Keratinocyte (primary cell): ENCODE measurements around the gene ZNF516. TPM values are rescaled to one million over a fixed set of nuclear protein-coding genes. Genes with fewer than 3 reads are reported as not detected.

Experiments
- DNase-seq: peaks from one replicate; pipeline ENCODE4 v3.0.0-alpha.2; 2011; ENCODE audit warnings: low read depth, missing footprints, low spot score
- FAIRE-seq: peaks from 2 replicates; lab custom pipeline; 2011; peaks lifted over from hg19 to GRCh38; lab: Jason Lieb, UNC
- H2AFZ ChIP-seq: 2 replicates; pipeline ENCODE4 v1.6.0; 2012; ENCODE audit warnings: low read length, control low read depth, inconsistent platforms; ENCODE audit not compliant: control insufficient read depth
- H3K27ac ChIP-seq: 2 replicates; pipeline ENCODE4 v1.5.1; 2011; ENCODE audit warnings: low read length; ENCODE audit not compliant: control insufficient read depth, insufficient read depth
- H3K27me3 ChIP-seq: 3 replicates; pipeline ENCODE4 v1.6.0; 2011; ENCODE audit warnings: low read length; ENCODE audit not compliant: control insufficient read depth, insufficient read depth; ENCODE audit errors: extremely low read depth
- H3K36me3 ChIP-seq, 2 experiments: 2 replicates in 1 of 2; 3 replicates in 1 of 2; pipeline ENCODE4 v1.5.1; 2011; ENCODE audit warnings: low read length in 2 of 2, mild to moderate bottlenecking in 1 of 2; ENCODE audit not compliant: control insufficient read depth in 2 of 2, insufficient read depth in 2 of 2; ENCODE audit errors: extremely low read depth in 1 of 2
- H3K4me1 ChIP-seq: 3 replicates; pipeline ENCODE4 v1.5.1; 2011; ENCODE audit warnings: low read length; ENCODE audit not compliant: control insufficient read depth, insufficient read depth; ENCODE audit errors: extremely low read depth
- H3K4me2 ChIP-seq: 3 replicates; pipeline ENCODE4 v1.6.0; 2011; ENCODE audit warnings: low read depth, low read length; ENCODE audit not compliant: control insufficient read depth, insufficient read depth; ENCODE audit errors: extremely low read depth
- H3K4me3 ChIP-seq, 3 experiments: fragments of 200-600 bp in 1 of 3; sonication (generic) in 1 of 3; 2 replicates in 2 of 3; 3 replicates in 1 of 3; pipeline ENCODE4 v1.5.1; 2011 to 2016; ENCODE audit warnings: low read length in 3 of 3, mild to moderate bottlenecking in 3 of 3, control low read depth in 2 of 3, inconsistent platforms in 1 of 3, low read depth in 1 of 3, mixed read lengths in 1 of 3, mixed run types in 1 of 3, moderate library complexity in 1 of 3; ENCODE audit not compliant: control insufficient read depth in 2 of 3, insufficient read depth in 2 of 3; ENCODE audit errors: extremely low read depth in 1 of 3
- H3K79me2 ChIP-seq: 2 replicates; pipeline ENCODE4 v1.6.0; 2012; ENCODE audit warnings: low read length; ENCODE audit not compliant: control insufficient read depth, insufficient read depth
- H3K9ac ChIP-seq: 3 replicates; pipeline ENCODE4 v1.6.0; 2011; ENCODE audit warnings: low read length; ENCODE audit not compliant: control insufficient read depth, insufficient read depth; ENCODE audit errors: extremely low read depth
- H3K9me1 ChIP-seq: 3 replicates; pipeline ENCODE4 v1.6.0; 2011; ENCODE audit warnings: low read length; ENCODE audit not compliant: control insufficient read depth, insufficient read depth; ENCODE audit errors: extremely low read depth
- H3K9me3 ChIP-seq: 2 replicates; pipeline ENCODE4 v1.5.1; 2012; ENCODE audit warnings: low read depth, low read length; ENCODE audit not compliant: control insufficient read depth
- H4K20me1 ChIP-seq: 3 replicates; pipeline ENCODE4 v1.6.0; 2011; ENCODE audit warnings: low read length; ENCODE audit not compliant: control insufficient read depth, insufficient read depth; ENCODE audit errors: extremely low read depth
- CTCF ChIP-seq, 3 experiments: IDR thresholded peaks in 1 of 3; conservative IDR thresholded peaks in 1 of 3; optimal IDR thresholded peaks in 1 of 3; 2 replicates in 2 of 3; 3 replicates in 1 of 3; pipeline versions ENCODE3 to v1.5.1; 2011; ENCODE audit warnings: low read length in 3 of 3, mild to moderate bottlenecking in 3 of 3, moderate library complexity in 2 of 3, control low read depth in 1 of 3, inconsistent platforms in 1 of 3; ENCODE audit not compliant: insufficient read depth in 2 of 3; ENCODE audit errors: extremely low read depth in 1 of 3
- EZH2 ChIP-seq: IDR thresholded peaks from one replicate; pipeline ENCODE4 v1.6.1; 2012; ENCODE audit warnings: inconsistent platforms, mild to moderate bottlenecking, low read length, moderate library complexity
- dilution Hi-C: fragments of 300-500 bp; cut with MboI; formaldehyde crosslinking; loops from one replicate; pipeline ENCODE4 v1.7.0; 2020; ENCODE audit warnings: low sequenced_read_pairs; ENCODE audit not compliant: extremely low pct_ligation_motif_present
- polyA plus RNA-seq, 5 experiments: library from polyadenylated mRNA; depleted of rRNA in 3 of 5; stranded (reverse) in 3 of 5; stranded (forward) in 1 of 5; unstranded in 1 of 5; fragments of >200 nt; gene quantifications; 1 replicate in 1 of 5; 2 replicates in 3 of 5; 3 replicates in 1 of 5; pipeline versions ENCODE4 v1.2.1 to v1.2.3, GENCODE V29; 2011 to 2012; ENCODE audit warnings: missing spikeins in 2 of 5, low read depth in 1 of 5, low replicate concordance in 1 of 5

The ZNF516 gene
- polyA plus RNA-seq, 1 donor (not counting 4 experiments of a cell fraction or from before 2014, with no cell fraction given): 9.3 TPM

DNA sequence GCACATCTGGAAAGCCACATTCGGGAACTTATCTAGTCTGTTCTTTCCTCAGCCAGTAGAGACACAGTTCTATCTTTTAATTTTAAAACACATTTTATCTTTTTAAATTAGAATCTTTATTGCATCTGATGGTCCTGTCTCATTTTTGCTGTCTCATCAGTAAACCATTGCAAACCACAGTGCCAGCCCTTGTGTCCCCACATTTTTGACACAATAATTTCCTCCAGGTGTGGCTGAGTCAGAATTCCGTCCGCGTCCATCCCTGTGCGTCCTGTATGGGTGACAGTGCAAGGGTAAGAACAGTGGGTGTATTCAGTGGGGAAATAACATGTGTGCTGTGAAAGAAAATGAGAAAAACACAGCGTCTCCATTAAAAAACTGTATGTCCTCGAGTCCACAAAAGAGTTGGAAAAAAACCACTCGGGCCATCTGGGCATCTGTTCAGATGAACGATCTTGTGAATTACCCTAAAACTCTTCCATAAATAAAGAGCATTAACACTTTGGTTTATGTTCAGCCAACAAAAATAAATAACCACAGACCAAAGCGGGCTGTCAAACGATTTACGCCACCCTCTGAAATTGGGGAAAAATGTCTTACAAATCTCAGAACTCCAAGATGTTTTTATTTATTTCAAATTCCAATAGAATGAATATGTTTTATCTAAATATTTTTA lies 137.3 kb downstream of the ZNF516 start:
- no peak overlapping the region for H3K4me2 ChIP-seq
- dilution Hi-C loops: no loop called here
- no peaks in the 10 kb centered on the region for H3K4me1 ChIP-seq
- DNase-seq (no peak), FAIRE-seq (no peak)
- H4K20me1 ChIP-seq: no peaks in the 10 kb centered on the region
- H3K36me3 ChIP-seq: peaks cover 3 to 14% of the 10 kb centered on the region in 2 experiments
- no peak overlapping the region for H3K9ac ChIP-seq
- TF ChIP-seq CTCF (optimal IDR thresholded peaks at IDR 0.05 in 1 of 3, IDR thresholded peaks at IDR 0.05 in 1 of 3, conservative IDR thresholded peaks at IDR 0.05 in 1 of 3; ENCODE audit: extremely low read depth in 1 of 3, insufficient read depth in 2 of 3, low read length in 3 of 3) (no peak), EZH2 (no peak)
- no peak overlapping the region for H3K27ac ChIP-seq
- H3K9me3 ChIP-seq: peaks cover 2% of the 10 kb centered on the region
- no peak overlapping the region for H2AFZ ChIP-seq
- no peaks in the 10 kb centered on the region for H3K79me2 ChIP-seq
- H3K9me1 ChIP-seq: no peaks in the 10 kb centered on the region
- H3K4me3 ChIP-seq: no peak overlapping the region
- no peaks in the 10 kb centered on the region for H3K27me3 ChIP-seq

- no peaks in the 10 kb centered on the region for H3K4me1 ChIP-seq
- FAIRE-seq: no peak
Observed at GRCh38 chr18:76357174-76357573, 137.9 kb downstream of the ZNF516 start.

More at GRCh38 chr18:76357174-76357573, 137.9 kb downstream of the ZNF516 start:
- H3K4me2 ChIP-seq: no peak overlapping the region
- peaks cover 2% of the 10 kb centered on the region for H3K9me3 ChIP-seq
- dilution Hi-C loops: no loop called here
- no peak overlapping the region for H3K4me3 ChIP-seq
- no peaks in the 10 kb centered on the region for H4K20me1 ChIP-seq
- H3K36me3 ChIP-seq: peaks cover 3 to 14% of the 10 kb centered on the region in 2 experiments
- DNase-seq: no peak
- TF ChIP-seq EZH2: no peak
- no peak for TF ChIP-seq CTCF (optimal IDR thresholded peaks at IDR 0.05 in 1 of 3, IDR thresholded peaks at IDR 0.05 in 1 of 3, conservative IDR thresholded peaks at IDR 0.05 in 1 of 3; ENCODE audit: extremely low read depth in 1 of 3, insufficient read depth in 2 of 3, low read length in 3 of 3)
- no peaks in the 10 kb centered on the region for H3K79me2 ChIP-seq
- no peaks in the 10 kb centered on the region for H3K9me1 ChIP-seq
- no peaks in the 10 kb centered on the region for H3K27me3 ChIP-seq
- H2AFZ ChIP-seq: no peak overlapping the region
- H3K27ac ChIP-seq: no peak overlapping the region
- no peak overlapping the region for H3K9ac ChIP-seq
